Neutrophil (primary cell): ENCODE data around the gene EHD1.

Experiments used
- H3K27ac ChIP-seq: fragments of 200-600 bp; sonication (generic); 2 replicates; pipeline ENCODE4 v1.5.1; 2016; ENCODE audit warnings: mild to moderate bottlenecking, moderate library complexity
- H3K27me3 ChIP-seq: fragments of 200-600 bp; sonication (generic); 2 replicates; pipeline ENCODE4 v1.6.0; 2016; ENCODE audit warnings: mild to moderate bottlenecking
- H3K36me3 ChIP-seq: fragments of 200-600 bp; sonication (generic); 2 replicates; pipeline ENCODE4 v1.5.1; 2017
- H3K4me1 ChIP-seq, 2 experiments: fragments of 200-600 bp in 1 of 2; sonication (generic) in 1 of 2; 1 replicate in 1 of 2; 2 replicates in 1 of 2; pipeline versions ENCODE4 v1.5.1 to v1.6.1; 2013 to 2016; ENCODE audit warnings: low read depth in 1 of 2, low read length in 1 of 2, mild to moderate bottlenecking in 1 of 2, moderate library complexity in 1 of 2; ENCODE audit not compliant: control insufficient read depth in 1 of 2, insufficient read depth in 1 of 2
- H3K4me3 ChIP-seq, 2 experiments: fragments of 200-600 bp in 1 of 2; sonication (generic) in 1 of 2; 1 replicate in 1 of 2; 2 replicates in 1 of 2; pipeline ENCODE4 v1.5.1; 2013 to 2016; ENCODE audit warnings: low read depth in 1 of 2, low read length in 1 of 2, mild to moderate bottlenecking in 1 of 2, moderate library complexity in 1 of 2
- H3K9me3 ChIP-seq: fragments of 200-600 bp; sonication (generic); 2 replicates; pipeline ENCODE4 v1.5.1; 2016
- CTCF ChIP-seq: fragments of 200-600 bp; sonication (generic); IDR thresholded peaks from 2 replicates; pipeline ENCODE4 v1.5.1; 2016; ENCODE audit warnings: antibody characterized with exemption

Gene EHD1

GRCh38 chr11:64877390-64878222, 815 bp downstream of the EHD1 start:
- H3K27ac ChIP-seq: peak overlapping the region; percentile 99
- peaks cover 21% of the 10 kb centered on the region for H3K36me3 ChIP-seq
- no peaks in the 10 kb centered on the region for H3K27me3 ChIP-seq
- no peak for TF ChIP-seq CTCF
- H3K4me3 ChIP-seq: peak overlapping the region; percentile 78 to 100
- H3K4me1 ChIP-seq: peaks cover 70 to 78% of the 10 kb centered on the region in 2 experiments
- no peaks in the 10 kb centered on the region for H3K9me3 ChIP-seq

- TF ChIP-seq CTCF: no peak
- Histone ChIP-seq H3K36me3 (peaks cover 27% of the 10 kb centered on the region), H3K9me3 (no peaks in the 10 kb centered on the region), H3K4me3 (peak overlapping the region; percentile 78 to 100), H3K27ac (peak overlapping the region; percentile 99), H3K4me1 (peaks cover 77 to 85% of the 10 kb centered on the region in 2 experiments), H3K27me3 (no peaks in the 10 kb centered on the region)
Measured at GRCh38 chr11:64876835-64877341, 1.5 kb downstream of the EHD1 start.

- H3K4me1 ChIP-seq: peaks cover 83 to 90% of the 10 kb centered on the region in 2 experiments
- no peak for TF ChIP-seq CTCF
Measured at GRCh38 chr11:64876229-64876750, 2.1 kb downstream of the EHD1 start.

GRCh38 chr11:64875369-64876228, 2.8 kb downstream of the EHD1 start:
- no peak for TF ChIP-seq CTCF
- H3K4me1 ChIP-seq: peaks cover 84 to 90% of the 10 kb centered on the region in 2 experiments
- H3K27ac ChIP-seq: peak overlapping the region; percentile 99
- H3K9me3 ChIP-seq: no peaks in the 10 kb centered on the region
- no peaks in the 10 kb centered on the region for H3K27me3 ChIP-seq
- peak overlapping the region; percentile 78 to 100 for H3K4me3 ChIP-seq
- peaks cover 39% of the 10 kb centered on the region for H3K36me3 ChIP-seq

More at GRCh38 chr11:64876229-64876750, 2.1 kb downstream of the EHD1 start:
- Histone ChIP-seq H3K27ac (peak overlapping the region; percentile 99), H3K4me3 (peak overlapping the region; percentile 78 to 100), H3K36me3 (peaks cover 33% of the 10 kb centered on the region), H3K9me3 (no peaks in the 10 kb centered on the region), H3K27me3 (no peaks in the 10 kb centered on the region)
